HEK293T (cell line): ENCODE data around the gene WDR93.

Experiments
- FOXM1 ChIP-seq: fragments of 450-650 bp; IDR thresholded peaks from 2 replicates; pipeline ENCODE4 v1.6.1; 2017; ENCODE audit warnings: mild to moderate bottlenecking, borderline replicate concordance
- HDGF ChIP-seq: fragments of 450-650 bp; IDR thresholded peaks from 2 replicates; pipeline ENCODE4 v1.6.1; 2017; ENCODE audit warnings: antibody characterized with exemption, borderline replicate concordance
- L3MBTL2 ChIP-seq: fragments of 450-650 bp; conservative IDR thresholded peaks from 2 replicates; pipeline ENCODE4 v1.6.1; 2016; ENCODE audit warnings: mild to moderate bottlenecking
- SP1 ChIP-seq: fragments of 450-650 bp; IDR thresholded peaks from 2 replicates; pipeline ENCODE4 v1.6.1; 2017
- SUZ12 ChIP-seq: fragments of 450-650 bp; IDR thresholded peaks from 2 replicates; pipeline ENCODE4 v1.6.1; 2016; ENCODE audit warnings: mild to moderate bottlenecking
- TARDBP ChIP-seq: fragments of 450-650 bp; IDR thresholded peaks from 2 replicates; pipeline ENCODE4 v1.6.1; 2016

DNA sequence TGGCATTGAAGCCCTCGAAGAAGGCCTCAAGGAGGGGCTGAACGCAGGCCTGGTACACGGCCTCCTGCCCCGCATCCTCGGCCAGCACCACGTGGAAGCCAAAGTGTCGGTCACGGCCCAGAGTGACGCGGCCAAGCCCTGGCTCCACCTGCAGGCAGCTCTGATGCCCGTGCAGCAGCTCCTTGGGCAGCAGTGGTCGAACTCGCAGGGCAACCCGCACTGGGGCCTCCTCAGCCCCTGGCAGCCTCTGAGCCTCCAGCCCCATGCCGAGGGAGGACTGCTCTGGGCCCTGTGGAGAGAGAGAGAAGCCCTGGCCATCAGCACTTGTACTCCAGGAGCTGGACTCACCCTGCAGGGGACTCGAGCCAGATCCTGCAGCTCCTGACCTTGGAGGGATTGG lies 37.9 kb upstream of the WDR93 start:
- no peak for TF ChIP-seq L3MBTL2
- TF ChIP-seq HDGF = no peak
- TF ChIP-seq TARDBP = no peak
- no peak for TF ChIP-seq FOXM1
- TF ChIP-seq SP1 = no peak
- TF ChIP-seq SUZ12 = no peak
